HL-60 (cell line): ENCODE measurements around the gene TDRD3.
A peak's percentile ranks its signal among the peaks of the same experiment; 100 is the strongest.

Source experiments
- DNase-seq, 2 experiments: peaks; one replicate each; pipeline ENCODE4 v3.0.0-alpha.2; 2010 to 2020; ENCODE audit warnings: low read depth in 1 of 2, low spot score in 1 of 2
- H3K27ac ChIP-seq: fragments of 250-450 bp; sonication (Bioruptor Pico); replicated peaks from 2 replicates; pipeline ENCODE4 v1.5.1; 2020; ENCODE audit warnings: mild to moderate bottlenecking, moderate library complexity
- H3K27me3 ChIP-seq: fragments of 250-450 bp; sonication (Bioruptor Pico); 2 replicates; pipeline ENCODE4 v1.5.1; 2021; ENCODE audit warnings: mild to moderate bottlenecking, moderate library complexity; ENCODE audit not compliant: insufficient read depth, poor library complexity, severe bottlenecking
- H3K4me3 ChIP-seq: replicated peaks from 2 replicates; pipeline ENCODE4 v1.5.1; 2011; ENCODE audit warnings: mild to moderate bottlenecking, control low read depth, low read length; ENCODE audit not compliant: insufficient read depth
- GABPA ChIP-seq: IDR thresholded peaks from 2 replicates; pipeline ENCODE4 v1.6.1; 2012; ENCODE audit warnings: low read depth
- POLR2AphosphoS5 ChIP-seq: IDR thresholded peaks from 2 replicates; pipeline ENCODE4 v1.6.1; 2012; ENCODE audit warnings: low read depth
- SPI1 ChIP-seq: IDR thresholded peaks from 2 replicates; pipeline ENCODE4 v1.6.1; 2012; ENCODE audit warnings: low read depth, mild to moderate bottlenecking, borderline replicate concordance
- TF ChIP-seq, protein P1 (sequence below): IDR thresholded peaks from 2 replicates; pipeline ENCODE4 v1.6.1; 2012; ENCODE audit warnings: low read depth; ENCODE audit not compliant: insufficient replicate concordance
- TF ChIP-seq, protein P2 (sequence below): IDR thresholded peaks from one replicate; pipeline ENCODE4 v1.5.1; 2011; ENCODE audit warnings: low read length, control low read depth, inconsistent platforms; ENCODE audit not compliant: insufficient read depth

The TDRD3 gene

DNA sequence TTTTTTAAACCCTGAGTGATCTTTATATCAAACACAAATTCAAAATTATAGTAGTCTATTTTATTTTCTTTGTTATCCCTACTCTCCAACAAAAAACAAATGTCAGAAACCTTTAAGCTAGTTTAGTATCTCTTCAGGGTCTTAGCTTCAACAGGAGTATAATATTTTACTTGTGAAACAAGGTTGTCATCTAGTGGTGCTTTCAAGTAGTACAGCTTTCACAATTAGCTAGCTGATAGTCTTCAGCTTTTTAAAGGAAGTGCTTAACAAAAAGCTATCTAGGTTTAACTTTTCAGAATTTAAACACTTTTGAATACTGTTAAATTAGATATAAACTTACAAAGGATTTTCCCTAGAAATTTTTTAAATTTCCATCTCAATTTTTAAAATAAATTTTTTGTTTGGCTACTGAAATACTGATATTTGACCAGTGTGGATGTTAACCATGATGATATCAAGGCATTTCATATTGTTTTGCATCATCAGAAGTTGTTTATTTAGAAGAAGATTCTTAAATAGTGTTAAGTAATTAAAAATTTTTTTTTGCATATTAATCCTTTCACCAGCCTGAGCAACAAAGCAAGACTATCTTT is 34.2 kb downstream of the TDRD3 start:
- Histone ChIP-seq H3K4me3 (no peak overlapping the region), H3K27me3 (no peaks in the 10 kb centered on the region), H3K27ac (no peak overlapping the region)
- peak; percentile 30 to 36 for DNase-seq
- TF ChIP-seq SPI1 (peak; percentile 70), POLR2AphosphoS5 (no peak), GABPA (no peak)
- TF ChIP-seq, protein P1, sequence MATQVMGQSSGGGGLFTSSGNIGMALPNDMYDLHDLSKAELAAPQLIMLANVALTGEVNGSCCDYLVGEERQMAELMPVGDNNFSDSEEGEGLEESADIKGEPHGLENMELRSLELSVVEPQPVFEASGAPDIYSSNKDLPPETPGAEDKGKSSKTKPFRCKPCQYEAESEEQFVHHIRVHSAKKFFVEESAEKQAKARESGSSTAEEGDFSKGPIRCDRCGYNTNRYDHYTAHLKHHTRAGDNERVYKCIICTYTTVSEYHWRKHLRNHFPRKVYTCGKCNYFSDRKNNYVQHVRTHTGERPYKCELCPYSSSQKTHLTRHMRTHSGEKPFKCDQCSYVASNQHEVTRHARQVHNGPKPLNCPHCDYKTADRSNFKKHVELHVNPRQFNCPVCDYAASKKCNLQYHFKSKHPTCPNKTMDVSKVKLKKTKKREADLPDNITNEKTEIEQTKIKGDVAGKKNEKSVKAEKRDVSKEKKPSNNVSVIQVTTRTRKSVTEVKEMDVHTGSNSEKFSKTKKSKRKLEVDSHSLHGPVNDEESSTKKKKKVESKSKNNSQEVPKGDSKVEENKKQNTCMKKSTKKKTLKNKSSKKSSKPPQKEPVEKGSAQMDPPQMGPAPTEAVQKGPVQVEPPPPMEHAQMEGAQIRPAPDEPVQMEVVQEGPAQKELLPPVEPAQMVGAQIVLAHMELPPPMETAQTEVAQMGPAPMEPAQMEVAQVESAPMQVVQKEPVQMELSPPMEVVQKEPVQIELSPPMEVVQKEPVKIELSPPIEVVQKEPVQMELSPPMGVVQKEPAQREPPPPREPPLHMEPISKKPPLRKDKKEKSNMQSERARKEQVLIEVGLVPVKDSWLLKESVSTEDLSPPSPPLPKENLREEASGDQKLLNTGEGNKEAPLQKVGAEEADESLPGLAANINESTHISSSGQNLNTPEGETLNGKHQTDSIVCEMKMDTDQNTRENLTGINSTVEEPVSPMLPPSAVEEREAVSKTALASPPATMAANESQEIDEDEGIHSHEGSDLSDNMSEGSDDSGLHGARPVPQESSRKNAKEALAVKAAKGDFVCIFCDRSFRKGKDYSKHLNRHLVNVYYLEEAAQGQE = no peak
- TF ChIP-seq, protein P2, sequence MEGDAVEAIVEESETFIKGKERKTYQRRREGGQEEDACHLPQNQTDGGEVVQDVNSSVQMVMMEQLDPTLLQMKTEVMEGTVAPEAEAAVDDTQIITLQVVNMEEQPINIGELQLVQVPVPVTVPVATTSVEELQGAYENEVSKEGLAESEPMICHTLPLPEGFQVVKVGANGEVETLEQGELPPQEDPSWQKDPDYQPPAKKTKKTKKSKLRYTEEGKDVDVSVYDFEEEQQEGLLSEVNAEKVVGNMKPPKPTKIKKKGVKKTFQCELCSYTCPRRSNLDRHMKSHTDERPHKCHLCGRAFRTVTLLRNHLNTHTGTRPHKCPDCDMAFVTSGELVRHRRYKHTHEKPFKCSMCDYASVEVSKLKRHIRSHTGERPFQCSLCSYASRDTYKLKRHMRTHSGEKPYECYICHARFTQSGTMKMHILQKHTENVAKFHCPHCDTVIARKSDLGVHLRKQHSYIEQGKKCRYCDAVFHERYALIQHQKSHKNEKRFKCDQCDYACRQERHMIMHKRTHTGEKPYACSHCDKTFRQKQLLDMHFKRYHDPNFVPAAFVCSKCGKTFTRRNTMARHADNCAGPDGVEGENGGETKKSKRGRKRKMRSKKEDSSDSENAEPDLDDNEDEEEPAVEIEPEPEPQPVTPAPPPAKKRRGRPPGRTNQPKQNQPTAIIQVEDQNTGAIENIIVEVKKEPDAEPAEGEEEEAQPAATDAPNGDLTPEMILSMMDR = peak; percentile 89

DNA sequence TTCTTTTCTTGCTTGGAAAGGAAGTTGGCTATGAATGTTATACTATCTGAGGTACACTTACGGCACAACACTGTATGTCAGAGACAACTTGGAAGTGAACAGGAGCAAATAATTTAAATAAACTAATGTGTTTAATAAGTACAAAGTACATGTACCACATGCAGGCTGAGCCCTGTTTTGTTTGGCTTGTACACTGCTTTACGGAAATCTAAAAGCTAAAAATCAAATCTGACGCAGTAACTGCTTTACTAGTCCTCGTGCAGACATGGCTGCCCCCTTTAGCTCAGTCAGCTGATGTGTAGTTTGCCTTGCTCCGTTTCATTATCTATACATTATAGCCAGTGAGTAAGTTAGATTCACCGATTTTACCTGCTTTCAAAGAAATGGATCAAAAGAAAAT is 36.5 kb downstream of the TDRD3 start:
- Histone ChIP-seq H3K27me3 (no peaks in the 10 kb centered on the region), H3K4me3 (no peak overlapping the region), H3K27ac (no peak overlapping the region)
- no peak for DNase-seq
- TF ChIP-seq POLR2AphosphoS5 (no peak), GABPA (no peak), SPI1 (no peak)
- TF ChIP-seq, protein P2 = no peak
- TF ChIP-seq, protein P1 = no peak

DNA sequence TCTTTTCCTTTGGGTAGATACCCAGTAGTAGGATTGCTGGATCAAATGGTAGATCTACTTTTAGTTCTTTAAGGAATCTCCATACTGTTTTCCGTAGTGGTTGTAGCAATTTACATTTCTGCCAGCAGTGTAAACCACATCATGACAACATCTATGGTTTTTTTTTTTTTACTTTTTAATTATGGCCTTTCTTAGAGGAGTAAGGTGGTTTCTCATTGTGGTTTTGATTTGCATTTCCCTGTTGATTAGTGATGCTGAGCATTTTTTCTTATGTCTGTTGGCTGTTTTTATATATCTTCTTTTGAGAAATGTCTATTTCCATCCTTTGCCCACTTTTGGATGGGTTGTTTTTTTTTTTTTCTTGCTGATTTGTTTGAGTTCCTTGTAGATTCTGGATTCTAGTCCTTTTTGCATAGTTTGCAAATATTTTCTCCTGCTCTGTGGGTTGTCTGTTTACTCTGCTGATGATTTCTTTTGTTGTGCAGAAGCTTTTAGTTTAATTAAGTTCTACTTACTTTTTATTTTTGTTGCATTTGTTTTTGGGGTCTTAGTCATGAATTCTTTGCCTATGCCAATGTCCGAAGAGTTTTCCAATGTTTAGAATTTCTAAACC is 38.8 kb downstream of the TDRD3 start:
- no peak overlapping the region for H3K4me3 ChIP-seq
- no peak for DNase-seq
- TF ChIP-seq SPI1 (no peak), POLR2AphosphoS5 (no peak), GABPA (no peak)
- TF ChIP-seq, protein P1 = no peak
- TF ChIP-seq, protein P2 = no peak

More for the DNA sequence above, 38.8 kb downstream of the TDRD3 start:
- H3K27ac ChIP-seq = no peak overlapping the region
- no peaks in the 10 kb centered on the region for H3K27me3 ChIP-seq
